ENCODE measurements around the gene PHAF1.
A peak's percentile ranks its signal among the peaks of the same experiment; 100 is the strongest.

PHAF1 gene

DNA sequence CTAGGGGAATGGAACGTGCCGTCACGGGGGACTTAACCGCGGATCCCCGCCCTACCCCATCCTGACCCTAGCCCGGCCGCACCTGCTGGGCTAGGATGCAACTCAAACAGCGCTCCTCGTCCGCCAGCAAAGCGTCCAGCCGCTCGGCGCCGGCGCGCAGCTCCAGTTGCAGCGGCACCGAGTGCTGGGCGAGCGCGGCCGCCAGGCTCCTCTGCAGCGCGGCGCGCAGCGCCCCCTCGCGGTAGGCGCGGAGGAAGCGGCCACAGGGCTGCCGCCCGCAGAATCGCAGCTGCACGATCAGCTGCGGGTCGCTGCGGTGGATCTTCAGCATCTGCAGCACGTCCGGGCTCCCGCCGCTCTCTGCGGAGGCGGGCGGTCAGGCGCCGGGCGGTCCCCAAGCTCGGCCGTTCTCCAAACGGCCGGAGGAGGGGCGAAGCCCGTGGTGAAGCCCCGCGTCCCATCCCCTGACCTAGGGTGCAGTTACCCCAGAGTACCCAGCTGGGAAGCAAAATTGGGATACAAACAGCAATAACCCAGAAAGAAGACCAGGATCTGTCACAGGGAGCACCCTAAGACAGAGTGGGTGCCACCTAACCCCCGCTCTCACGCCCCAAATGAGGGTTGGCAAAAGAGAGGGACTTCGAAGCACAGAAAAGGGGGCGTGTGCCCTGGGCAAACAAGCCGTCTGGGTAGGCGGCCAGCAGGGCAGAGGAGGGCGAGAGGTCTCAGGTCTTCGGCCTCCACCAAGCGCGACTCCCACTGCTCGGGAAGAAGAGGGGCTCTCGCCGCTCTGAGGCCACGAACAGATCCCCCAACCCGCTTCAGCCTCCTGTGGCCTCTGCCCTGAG is 45.8 kb downstream of the PHAF1 start:
- H3K4me1 ChIP-seq = peaks cover 8% of the 10 kb centered on the region

DNA sequence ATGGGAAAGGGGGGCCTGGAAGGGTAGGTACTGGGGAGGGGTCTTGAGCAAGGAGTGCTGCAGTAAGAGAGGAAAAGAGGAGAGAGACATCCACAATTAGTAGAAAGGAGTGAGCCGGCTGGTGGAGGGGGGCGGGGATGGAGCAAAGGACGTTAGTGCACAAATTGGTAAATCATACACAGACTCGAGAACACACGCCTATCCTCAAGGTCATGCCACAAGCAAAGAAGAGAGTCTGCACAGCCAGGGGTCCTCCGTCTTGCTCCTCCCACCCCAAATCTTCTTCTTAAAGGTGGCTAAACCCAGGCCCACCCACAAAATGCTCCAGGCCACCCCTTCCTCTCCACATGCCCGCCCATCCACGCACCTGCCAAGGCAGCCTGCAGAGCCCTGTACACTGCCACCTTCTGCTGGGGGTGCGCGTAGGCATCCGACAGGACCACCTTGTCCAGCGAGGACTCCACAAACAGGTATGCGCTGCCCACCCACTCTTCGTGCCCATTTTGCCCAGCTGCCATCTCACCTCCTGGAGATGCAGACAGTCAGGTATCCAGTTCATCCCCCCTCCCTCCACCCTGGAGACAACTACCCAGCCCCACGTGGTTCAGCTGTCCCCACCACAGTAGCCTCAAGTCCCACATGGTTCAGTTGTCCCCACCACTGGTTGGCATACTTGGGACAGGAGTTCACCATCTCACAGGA is 46.6 kb downstream of the PHAF1 start:
- Histone ChIP-seq H3K27me3 (ENCODE audit: control insufficient read depth, insufficient read depth, low read length) (no peaks in the 10 kb centered on the region), H3K4me1 (peaks cover 6% of the 10 kb centered on the region), H3K27ac (no peak overlapping the region), H2AFZ (no peak overlapping the region), H3K4me2 (ENCODE audit: low read length) (no peak overlapping the region), H3K9me3 (ENCODE audit: control insufficient read depth, low read length) (no peaks in the 10 kb centered on the region), H3K4me3 (ENCODE audit: low read depth, low read length) (no peak overlapping the region), H3K79me2 (no peaks in the 10 kb centered on the region), H3K36me3 (ENCODE audit: control insufficient read depth, insufficient read depth, low read length) (no peaks in the 10 kb centered on the region), H3K9ac (no peak overlapping the region)
- TF ChIP-seq CTCF (IDR thresholded peaks at IDR 0.05) = no peak

More for the DNA sequence above, 45.8 kb downstream of the PHAF1 start:
- Histone ChIP-seq H3K36me3 (ENCODE audit: control insufficient read depth, insufficient read depth, low read length) (no peaks in the 10 kb centered on the region), H3K4me3 (ENCODE audit: low read depth, low read length) (no peak overlapping the region), H3K79me2 (no peaks in the 10 kb centered on the region), H2AFZ (peak overlapping the region; percentile 64), H3K9ac (no peak overlapping the region), H3K27me3 (ENCODE audit: control insufficient read depth, insufficient read depth, low read length) (no peaks in the 10 kb centered on the region), H3K9me3 (ENCODE audit: control insufficient read depth, low read length) (no peaks in the 10 kb centered on the region), H3K27ac (no peak overlapping the region), H3K4me2 (ENCODE audit: low read length) (peak overlapping the region; percentile 69)
- peak; percentile 97 for TF ChIP-seq CTCF (IDR thresholded peaks at IDR 0.05)

GRCh38 chr16:67157106-67157748 is 47.5 kb downstream of the PHAF1 start:
- no peaks in the 10 kb centered on the region for H3K36me3 ChIP-seq (ENCODE audit: control insufficient read depth, insufficient read depth, low read length)
- no peak overlapping the region for H3K4me3 ChIP-seq (ENCODE audit: low read depth, low read length)
- no peak for TF ChIP-seq CTCF (IDR thresholded peaks at IDR 0.05)
- H3K9ac ChIP-seq = no peak overlapping the region
- peaks cover 5% of the 10 kb centered on the region for H3K4me1 ChIP-seq
- H3K27ac ChIP-seq = no peak overlapping the region
- H3K4me2 ChIP-seq (ENCODE audit: low read length) = no peak overlapping the region
- no peak overlapping the region for H2AFZ ChIP-seq
- H3K9me3 ChIP-seq (ENCODE audit: control insufficient read depth, low read length) = no peaks in the 10 kb centered on the region
- H3K79me2 ChIP-seq = no peaks in the 10 kb centered on the region
- H3K27me3 ChIP-seq (ENCODE audit: control insufficient read depth, insufficient read depth, low read length) = no peaks in the 10 kb centered on the region

GRCh38 chr16:67157892-67158635 is 48.3 kb downstream of the PHAF1 start:
- Histone ChIP-seq H3K36me3 (ENCODE audit: control insufficient read depth, insufficient read depth, low read length) (no peaks in the 10 kb centered on the region), H3K4me3 (ENCODE audit: low read depth, low read length) (no peak overlapping the region), H3K4me2 (ENCODE audit: low read length) (no peak overlapping the region), H3K27me3 (ENCODE audit: control insufficient read depth, insufficient read depth, low read length) (no peaks in the 10 kb centered on the region), H3K27ac (no peak overlapping the region), H3K9me3 (ENCODE audit: control insufficient read depth, low read length) (no peaks in the 10 kb centered on the region), H3K4me1 (peaks cover 5% of the 10 kb centered on the region), H2AFZ (no peak overlapping the region), H3K9ac (no peak overlapping the region), H3K79me2 (no peaks in the 10 kb centered on the region)
- no peak for TF ChIP-seq CTCF (IDR thresholded peaks at IDR 0.05)
